GM12878 (cell line): ENCODE results near the gene COL4A3. TPM values are rescaled to one million over a fixed set of nuclear protein-coding genes. Genes with fewer than 3 reads are reported as not detected.

Source experiments
- ATAC-seq: fragments of 200-7000 bp; cut with Tn5 transposase; 3 replicates; pipeline ENCODE4 v1.9.1; 2020; ENCODE audit warnings: mild to moderate bottlenecking, moderate library complexity
- BruUV-seq: library from RNA; stranded (reverse); fragments of 400-500 nt; replicated peaks from 2 replicates; lab custom pipeline; 2021; lab: Mats Ljungman, UMichigan
- CTCF ChIA-PET: fragments of 300-600 bp; sonication (Branson Sonifier 250); formaldehyde crosslinking; extraction: SDS; loops from one replicate; lab custom pipeline; 2021; ENCODE audit warnings: inconsistent platforms; lab: Yijun Ruan, JAX
- POLR2A ChIA-PET: fragments of 350-600 bp; formaldehyde crosslinking; extraction: SDS; loops from one replicate; lab custom pipeline; 2021; ENCODE audit warnings: inconsistent platforms; lab: Charles Lee
- RAD21 ChIA-PET: fragments of 300-600 bp; sonication (Branson Sonifier 250); formaldehyde crosslinking; loops from one replicate; lab custom pipeline; 2023; ENCODE audit warnings: antibody characterized with exemption; ENCODE audit not compliant: unreplicated experiment; lab: Charles Lee
- SMC1A ChIA-PET: fragments of 300-600 bp; sonication (Branson Sonifier 250); formaldehyde crosslinking; loops from one replicate; lab custom pipeline; 2023; ENCODE audit not compliant: unreplicated experiment, uncharacterized antibody; lab: Charles Lee
- DNase-seq: peaks from one replicate; pipeline ENCODE4 v3.0.0-alpha.2; 2011; ENCODE audit warnings: low read depth, low spot score
- FAIRE-seq: peaks from 3 replicates; lab custom pipeline; 2011; peaks lifted over from hg19 to GRCh38; lab: Jason Lieb, UNC
- H2AFZ ChIP-seq: 2 replicates; pipeline ENCODE4 v1.6.0; 2011; ENCODE audit warnings: low read depth, low read length, control low read depth; ENCODE audit not compliant: control insufficient read depth
- H3K27ac ChIP-seq: 2 replicates; pipeline ENCODE4 v1.5.1; 2011; ENCODE audit warnings: control low read depth; ENCODE audit not compliant: control insufficient read depth, insufficient read depth
- H3K27me3 ChIP-seq, 2 experiments: replicated peaks in 1 of 2; 2 replicates each; pipeline versions ENCODE4 v1.6.0 to v1.6.1; 2011; ENCODE audit warnings: low read length in 1 of 2; ENCODE audit not compliant: control insufficient read depth in 2 of 2, insufficient read depth in 2 of 2
- H3K36me3 ChIP-seq, 2 experiments: 2 replicates each; pipeline ENCODE4 v1.5.1; 2011; ENCODE audit warnings: low read length in 1 of 2; ENCODE audit not compliant: control insufficient read depth in 2 of 2, insufficient read depth in 2 of 2
- H3K4me1 ChIP-seq: 2 replicates; pipeline ENCODE4 v1.6.1; 2011; ENCODE audit warnings: mild to moderate bottlenecking, low read length, moderate library complexity, mixed read lengths; ENCODE audit not compliant: control insufficient read depth, insufficient read depth
- H3K4me2 ChIP-seq: 2 replicates; pipeline ENCODE4 v1.6.0; 2011; ENCODE audit warnings: control low read depth; ENCODE audit not compliant: control insufficient read depth, insufficient read depth
- H3K4me3 ChIP-seq: fragments of 200-600 bp; sonication (generic); 2 replicates; pipeline ENCODE4 v1.5.1; 2016
- H3K79me2 ChIP-seq: 2 replicates; pipeline ENCODE4 v1.6.0; 2011; ENCODE audit warnings: low read length; ENCODE audit not compliant: control insufficient read depth, insufficient read depth
- H3K9ac ChIP-seq: 2 replicates; pipeline ENCODE4 v1.8.0; 2011; ENCODE audit warnings: low read length, control low read depth, mixed read lengths; ENCODE audit not compliant: control insufficient read depth, insufficient read depth
- H3K9me3 ChIP-seq: replicated peaks from 3 replicates; pipeline ENCODE4 v1.5.1; 2011; ENCODE audit warnings: mild to moderate bottlenecking, low read length; ENCODE audit not compliant: control insufficient read depth, insufficient read depth
- H4K20me1 ChIP-seq: 2 replicates; pipeline ENCODE4 v1.6.0; 2011; ENCODE audit not compliant: control insufficient read depth, insufficient read depth
- CHD2 ChIP-seq: IDR thresholded peaks from 2 replicates; pipeline ENCODE4 v1.6.1; 2011; ENCODE audit warnings: low read depth, low read length, improper control_type of control experiment, borderline replicate concordance
- CTCF ChIP-seq, 3 experiments: IDR thresholded peaks in 2 of 3; conservative IDR thresholded peaks in 1 of 3; 2 replicates each; pipeline ENCODE4 v1.5.1; 2011; ENCODE audit warnings: low read depth in 3 of 3, low read length in 3 of 3, mild to moderate bottlenecking in 3 of 3, control low read depth in 2 of 3, moderate library complexity in 2 of 3, inconsistent platforms in 1 of 3, mixed read lengths in 1 of 3; ENCODE audit not compliant: control insufficient read depth in 2 of 3, insufficient read depth in 1 of 3; ENCODE audit errors: extremely low read depth in 1 of 3
- FOXK2 ChIP-seq: fragments of 450-650 bp; IDR thresholded peaks from 2 replicates; pipeline ENCODE4 v1.6.1; 2017; ENCODE audit warnings: mild to moderate bottlenecking, moderate library complexity
- MLLT1 ChIP-seq: fragments of 450-650 bp; IDR thresholded peaks from 2 replicates; pipeline ENCODE4 v1.6.1; 2016; ENCODE audit warnings: mild to moderate bottlenecking
- NR2F1 ChIP-seq: fragments of 450-650 bp; conservative IDR thresholded peaks from 2 replicates; pipeline ENCODE4 v1.6.1; 2017; ENCODE audit warnings: mild to moderate bottlenecking
- NRF1 ChIP-seq: conservative IDR thresholded peaks from 2 replicates; pipeline ENCODE4 v1.6.1; 2011; ENCODE audit warnings: mild to moderate bottlenecking, low read depth, low read length, improper control_type of control experiment
- POLR2A ChIP-seq: IDR thresholded peaks from 2 replicates; pipeline ENCODE4 v1.6.1; 2011; ENCODE audit warnings: low read depth, mild to moderate bottlenecking, low read length
- REST ChIP-seq: IDR thresholded peaks from 2 replicates; pipeline ENCODE4 v1.6.1; 2012; ENCODE audit warnings: mild to moderate bottlenecking, low read depth, low read length
- SUZ12 ChIP-seq: fragments of 200-600 bp; sonication (generic); IDR thresholded peaks from one replicate; pipeline ENCODE4 v1.6.1; 2018; ENCODE audit warnings: antibody characterized with exemption, mild to moderate bottlenecking; ENCODE audit not compliant: unreplicated experiment
- ZBTB33 ChIP-seq: fragments of 450-650 bp; IDR thresholded peaks from 2 replicates; pipeline ENCODE4 v1.6.1; 2017; ENCODE audit warnings: mild to moderate bottlenecking
- ZBTB40 ChIP-seq: fragments of 450-650 bp; IDR thresholded peaks from 2 replicates; pipeline ENCODE4 v1.6.1; 2016; ENCODE audit warnings: mild to moderate bottlenecking, moderate library complexity, borderline replicate concordance
- WGBS: methylation state at CpG from one replicate; pipeline ENCODE4 v1.1.6; 2016; ENCODE audit warnings: low lambda C conversion rate; ENCODE audit not compliant: insufficient replicate concordance, insufficient coverage; ENCODE audit errors: missing lambda C conversion rate; 5-methylcytosine and 5-hydroxymethylcytosine counted together
- in situ Hi-C: fragments of 300-500 bp; cut with MboI; formaldehyde crosslinking; loops from 9 replicates; pipeline ENCODE4 v1.14.3; 2018; ENCODE audit warnings: mixed read lengths
- intact Hi-C: fragments of 100-400 bp; cut with micrococcal nuclease; formaldehyde crosslinking; loops from one replicate; pipeline ENCODE4 v1.14.2; 2022; ENCODE audit not compliant: unreplicated experiment
- polyA plus RNA-seq, 11 experiments: library from polyadenylated mRNA; depleted of rRNA in 4 of 11; unstranded in 6 of 11; stranded (reverse) in 5 of 11; fragments of >200 nt; fragmentation: Nextera tagmentation in 4 of 11; fragmentation: Illumina TruSeq in 1 of 11; extraction: Ambion mirVana in 4 of 11; extraction: Trizol in 1 of 11; gene quantifications; 1 replicate in 1 of 11; 2 replicates in 10 of 11; pipeline versions ENCODE4 v1.2.1 to v1.2.3, GENCODE V29; 2011 to 2016; ENCODE audit warnings: inconsistent platforms in 2 of 11, missing spikeins in 2 of 11, low read depth in 1 of 11
- total RNA-seq, 4 experiments: library from RNA; depleted of rRNA in 3 of 4; stranded (reverse); fragments of >200 nt in 3 of 4; fragmentation: Illumina TruSeq in 1 of 4; extraction: Trizol in 1 of 4; gene quantifications; 2 replicates each; pipeline versions ENCODE4 v1.2.1 to v1.2.3, GENCODE V29; 2013 to 2021

COL4A3 gene
- total and polyA plus RNA-seq, 10 of the 15 experiments (the other 5 are each of a cell fraction or from before 2014, with no cell fraction given), result 0.34 to 10.5 (median 3.8) TPM

DNA sequence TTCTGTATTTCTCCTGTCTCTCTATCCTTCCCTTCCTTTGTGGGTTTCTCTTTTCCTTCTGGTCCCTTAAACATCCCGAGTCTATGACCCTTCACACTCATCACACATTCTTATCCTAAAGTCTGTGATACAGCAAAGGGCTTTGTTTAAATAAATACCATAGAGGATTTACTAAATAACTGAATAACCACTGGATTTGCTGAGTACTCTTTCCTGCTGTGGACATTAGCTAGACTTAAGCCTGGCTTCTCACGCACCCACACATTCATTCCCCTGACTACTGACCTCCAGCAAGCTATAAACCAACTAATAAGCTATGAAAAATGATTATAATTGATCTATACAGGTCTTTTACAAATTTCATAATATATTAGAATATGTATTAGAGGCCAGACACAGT, 76.6 kb downstream of the COL4A3 start:
- in situ Hi-C loops, result loop anchor here (5.0 kb wide), 1 partner anchor 104 kb away; no protein-coding TSS in a partner anchor
- no peak for TF ChIP-seq CHD2
- no peak for TF ChIP-seq ZBTB40
- no peak for TF ChIP-seq NRF1
- TF ChIP-seq REST, result no peak
- no peak for TF ChIP-seq FOXK2
- no peak for TF ChIP-seq POLR2A
- TF ChIP-seq MLLT1, result no peak
- TF ChIP-seq NR2F1, result no peak
- no peak for TF ChIP-seq ZBTB33
- TF ChIP-seq CTCF (IDR thresholded peaks at IDR 0.05 in 2 of 3, conservative IDR thresholded peaks at IDR 0.05 in 1 of 3; ENCODE audit: control insufficient read depth in 2 of 3, extremely low read depth in 1 of 3, insufficient read depth in 1 of 3, low read depth in 3 of 3, low read length in 3 of 3), result no peak
- no peak for TF ChIP-seq SUZ12

More for the DNA sequence above, 76.6 kb downstream of the COL4A3 start:
- Histone ChIP-seq H4K20me1 (no peaks in the 10 kb centered on the region), H3K27me3 (no peaks in the 10 kb centered on the region), H2AFZ (no peak overlapping the region), H3K4me2 (no peak overlapping the region), H3K36me3 (no peaks in the 10 kb centered on the region), H3K9me3 (no peaks in the 10 kb centered on the region), H3K79me2 (no peaks in the 10 kb centered on the region), H3K27ac (no peak overlapping the region), H3K9ac (no peak overlapping the region), H3K4me3 (no peak overlapping the region), H3K4me1 (no peaks in the 10 kb centered on the region)
- ChIA-PET RAD21 (no interaction called here), CTCF (interaction anchor here (0.6 to 4.7 kb wide), 2 partner anchors 110 to 525 kb away, joined by 3 to 100 read pairs; no protein-coding TSS in a partner anchor), SMC1A (no interaction called here), POLR2A (no interaction called here)
- intact Hi-C loops, result no loop called here
- 63% methylated on average over 2 of the region's 2 CpGs for WGBS
- DNase-seq (no peak), ATAC-seq (no peak), FAIRE-seq (no peak)
- no TSS peak for BruUV-seq
